ENCODE results near the gene ZNF107.
"Not testable (repeated sequence)": the region's sequence is repeated elsewhere in the genome, so short reads cannot be mapped to it uniquely, and the experiment has no call there.

ZNF107 gene

GRCh38 chr7:64738403-64738802, 72.5 kb downstream of the ZNF107 start:
- DNase-seq: not testable (repeated sequence)

DNA sequence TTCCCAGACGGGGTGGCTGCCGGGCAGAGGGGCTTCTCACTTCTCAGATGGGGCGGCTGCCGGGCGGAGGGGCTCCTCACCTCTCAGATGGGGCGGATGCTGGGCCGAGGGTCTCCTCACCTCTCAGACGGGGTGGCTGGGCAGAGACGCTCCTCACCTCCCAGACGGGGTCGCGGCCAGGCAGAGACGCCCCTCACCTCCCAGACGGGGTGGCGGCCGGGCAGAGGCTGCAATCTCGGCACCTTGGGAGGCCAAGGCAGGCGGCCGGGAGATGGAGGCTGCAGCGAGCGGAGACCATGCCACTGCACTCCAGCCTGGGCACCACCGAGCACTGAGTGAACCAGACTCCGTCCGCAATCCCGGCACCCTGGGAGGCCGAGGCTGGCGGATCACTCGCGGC, 73.0 kb downstream of the ZNF107 start:
- not testable (repeated sequence) for DNase-seq

DNA sequence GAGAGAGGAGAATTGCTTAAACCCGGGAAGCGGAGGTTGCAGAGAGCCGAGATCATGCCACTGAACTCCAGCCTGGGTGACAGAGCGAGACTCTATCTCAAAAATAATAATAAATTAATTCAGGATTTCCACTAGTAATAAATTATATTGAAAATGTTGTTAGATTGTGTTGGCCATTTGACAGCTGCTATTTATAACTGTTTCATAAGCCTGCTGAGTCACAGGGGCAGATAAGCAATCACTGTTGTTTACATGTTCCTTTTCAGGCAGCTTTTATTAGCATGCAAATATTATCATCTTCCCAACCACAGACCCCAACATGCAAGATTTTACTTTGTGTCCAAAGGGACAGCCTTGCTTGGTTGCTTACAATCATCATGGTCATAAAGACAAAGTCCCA, 78.7 kb downstream of the ZNF107 start:
- DNase-seq: no peak

- DNase-seq: no peak
Observed at GRCh38 chr7:64747802-64748201, 81.9 kb downstream of the ZNF107 start.

- DNase-seq: no peak
Observed at GRCh38 chr7:64753032-64753431, 87.1 kb downstream of the ZNF107 start.

- no peak for DNase-seq
Observed at GRCh38 chr7:64755865-64756264, 89.9 kb downstream of the ZNF107 start.

- no peak for DNase-seq
Observed at GRCh38 chr7:64758151-64758550, 92.2 kb downstream of the ZNF107 start.

All from NCI-H510A treated with DMSO at 0.1 percent for 48 hours (cell line).